GM06990 (cell line): ENCODE results near the gene CLRN1.

ENCODE experiments used
- DNase-seq: peaks from one replicate; pipeline ENCODE4 v3.0.0-alpha.2; 2011; ENCODE audit not compliant: insufficient read length; ENCODE audit errors: extremely low read depth
- H3K27me3 ChIP-seq: replicated peaks from 2 replicates; pipeline ENCODE4 v1.6.0; 2011; ENCODE audit warnings: low read length; ENCODE audit not compliant: control insufficient read depth, insufficient read depth
- H3K36me3 ChIP-seq: 2 replicates; pipeline ENCODE4 v1.5.1; 2011; ENCODE audit warnings: low read length; ENCODE audit not compliant: control insufficient read depth, insufficient read depth
- H3K4me3 ChIP-seq: replicated peaks from 2 replicates; pipeline ENCODE4 v1.5.1; 2011; ENCODE audit warnings: low read depth, mild to moderate bottlenecking, control low read depth, low read length
- CTCF ChIP-seq: IDR thresholded peaks from 2 replicates; pipeline ENCODE4 v1.5.1; 2011; ENCODE audit warnings: low read length, control low read depth, mild to moderate bottlenecking, inconsistent platforms; ENCODE audit not compliant: insufficient read depth, poor library complexity, severe bottlenecking

The CLRN1 gene

GRCh38 chr3:150905339-150905738, 67.2 kb downstream of the CLRN1 start, which contains the start of gene MINDY4B:
Gene MINDY4B, minus strand, starts transcription at chr3:150905439. Its CDS starts 0 bp downstream, at chr3:150905439.
- Histone ChIP-seq H3K27me3 (peaks cover 3% of the 10 kb centered on the region), H3K36me3 (no peaks in the 10 kb centered on the region), H3K4me3 (no peak within 1 kb of the TSS)
- TF ChIP-seq CTCF: no peak
- DNase-seq: no peak

- DNase-seq: no peak
- Histone ChIP-seq H3K27me3 (peaks cover 2% of the 10 kb centered on the region), H3K4me3 (no peak overlapping the region), H3K36me3 (no peaks in the 10 kb centered on the region)
- TF ChIP-seq CTCF: no peak
Measured at GRCh38 chr3:150902988-150903387, 69.5 kb downstream of the CLRN1 start.

DNA sequence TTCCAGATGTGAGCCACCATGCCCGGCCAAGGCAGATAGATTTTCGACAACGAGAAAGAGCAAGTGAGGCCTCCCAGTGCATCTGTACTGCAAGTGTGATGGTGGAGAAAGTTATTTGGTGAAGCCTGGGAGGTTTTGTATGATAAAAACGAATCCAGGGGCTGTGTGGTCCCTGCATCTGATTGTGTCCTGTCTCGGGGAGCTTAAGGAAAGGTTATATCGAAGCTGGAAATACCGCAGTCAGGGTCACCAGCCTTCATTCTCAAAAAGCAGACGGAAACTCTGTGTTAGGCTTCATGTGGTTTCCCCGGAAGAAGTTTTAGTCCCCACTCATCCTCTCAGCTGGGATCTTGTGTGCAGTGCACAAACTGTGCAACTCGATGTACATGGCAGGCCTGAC, 70.7 kb downstream of the CLRN1 start:
- no peak for TF ChIP-seq CTCF
- no peak for DNase-seq
- H3K4me3 ChIP-seq: no peak overlapping the region
- H3K36me3 ChIP-seq: no peaks in the 10 kb centered on the region
- peaks cover 1% of the 10 kb centered on the region; the same call in 1 of the 2 replicates for H3K27me3 ChIP-seq

GRCh38 chr3:150899141-150899540, 73.4 kb downstream of the CLRN1 start:
- Histone ChIP-seq H3K27me3 (no peaks in the 10 kb centered on the region), H3K4me3 (no peak overlapping the region), H3K36me3 (no peaks in the 10 kb centered on the region)
- TF ChIP-seq CTCF: no peak
- DNase-seq: no peak

- Histone ChIP-seq H3K27me3 (no peaks in the 10 kb centered on the region), H3K36me3 (no peaks in the 10 kb centered on the region), H3K4me3 (no peak overlapping the region)
- no peak for TF ChIP-seq CTCF
- no peak for DNase-seq
Measured at GRCh38 chr3:150898046-150898754, 74.3 kb downstream of the CLRN1 start.

DNA sequence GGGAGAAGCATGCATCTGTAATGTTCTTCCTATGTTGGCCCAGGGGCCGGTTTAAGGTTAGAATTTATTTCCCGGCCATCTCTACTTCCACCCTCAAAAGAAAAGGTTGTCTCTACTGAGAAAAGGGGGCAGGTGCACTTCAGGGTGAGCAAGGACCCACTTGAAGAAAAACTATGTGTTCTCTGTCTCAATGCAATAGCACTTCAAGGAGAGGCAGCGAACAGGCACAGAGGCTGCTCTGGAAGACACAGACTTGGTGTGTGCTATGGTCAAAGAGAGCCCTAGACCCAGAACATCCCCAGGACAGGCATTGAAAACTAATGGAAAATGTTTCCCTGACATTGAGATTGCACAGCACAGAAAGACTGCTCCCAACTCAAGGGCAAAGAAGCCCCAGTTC, 74.9 kb downstream of the CLRN1 start:
- no peaks in the 10 kb centered on the region for H3K27me3 ChIP-seq
- H3K36me3 ChIP-seq: no peaks in the 10 kb centered on the region
- no peak for TF ChIP-seq CTCF
- no peak for DNase-seq
- H3K4me3 ChIP-seq: no peak overlapping the region
